GM18498 (cell line): ENCODE data around the gene POTEH.
"Not testable (repeated sequence)": the region's sequence is repeated elsewhere in the genome, so short reads cannot be mapped to it uniquely, and the experiment has no call there.

Experiments used
- ATAC-seq: cut with Tn5 transposase; IDR thresholded peaks from one replicate; pipeline ENCODE4 v1.9.1; 2021; ENCODE audit warnings: mild to moderate bottlenecking, moderate library complexity; ENCODE audit not compliant: unreplicated experiment

POTEH gene

GRCh38 chr22:15689749-15690125 is at the start of gene POTEH:
POTEH (plus strand) TSS chr22:15690026; CDS start chr22:15690078, 52 bp downstream.
- not testable (repeated sequence) for ATAC-seq

- ATAC-seq = not testable (repeated sequence)
Measured at GRCh38 chr22:15642288-15642861, 47.5 kb upstream of the POTEH start.

- ATAC-seq = not testable (repeated sequence)
Measured at GRCh38 chr22:15651954-15652353, 37.9 kb upstream of the POTEH start.

GRCh38 chr22:15652738-15653137 is 37.1 kb upstream of the POTEH start:
- not testable (repeated sequence) for ATAC-seq

- ATAC-seq = not testable (repeated sequence)
Measured at GRCh38 chr22:15653241-15653640, 36.6 kb upstream of the POTEH start.

- ATAC-seq = not testable (repeated sequence)
Measured at GRCh38 chr22:15661102-15661501, 28.7 kb upstream of the POTEH start.

- not testable (repeated sequence) for ATAC-seq
Measured at GRCh38 chr22:15664682-15665081, 25.1 kb upstream of the POTEH start.

GRCh38 chr22:15665478-15665877 is 24.3 kb upstream of the POTEH start:
- ATAC-seq = not testable (repeated sequence)

GRCh38 chr22:15669430-15669829 is 20.4 kb upstream of the POTEH start:
- ATAC-seq = not testable (repeated sequence)

GRCh38 chr22:15679702-15680101 is 10.1 kb upstream of the POTEH start:
- not testable (repeated sequence) for ATAC-seq

GRCh38 chr22:15684115-15684514 is 5.7 kb upstream of the POTEH start:
- not testable (repeated sequence) for ATAC-seq

GRCh38 chr22:15684695-15685094 is 5.1 kb upstream of the POTEH start:
- ATAC-seq = peak; percentile 77

- not testable (repeated sequence) for ATAC-seq
Measured at GRCh38 chr22:15685641-15686040, 4.2 kb upstream of the POTEH start.

GRCh38 chr22:15687086-15687485 is 2.7 kb upstream of the POTEH start:
- ATAC-seq = not testable (repeated sequence)

GRCh38 chr22:15687676-15688075 is 2.1 kb upstream of the POTEH start:
- ATAC-seq = not testable (repeated sequence)

- not testable (repeated sequence) for ATAC-seq
Measured at GRCh38 chr22:15688090-15688489, 1.7 kb upstream of the POTEH start.

- not testable (repeated sequence) for ATAC-seq
Measured at GRCh38 chr22:15689012-15689748, 646 bp upstream of the POTEH start.

- ATAC-seq = not testable (repeated sequence)
Measured at GRCh38 chr22:15713600-15713999, 23.8 kb downstream of the POTEH start.

GRCh38 chr22:15714125-15714524 is 24.3 kb downstream of the POTEH start:
- not testable (repeated sequence) for ATAC-seq

- ATAC-seq = not testable (repeated sequence)
Measured at GRCh38 chr22:15721884-15722283, 32.1 kb downstream of the POTEH start.

GRCh38 chr22:15729209-15729917 is 39.5 kb downstream of the POTEH start:
- not testable (repeated sequence) for ATAC-seq

GRCh38 chr22:15731023-15731422 is 41.2 kb downstream of the POTEH start:
- ATAC-seq = not testable (repeated sequence)
